Fibroblast of villous mesenchyme (primary cell): ENCODE data around the gene CHPF. TPM values are rescaled to one million over a fixed set of nuclear protein-coding genes. Genes with fewer than 3 reads are reported as not detected.

Source experiments
- DNase-seq: peaks from one replicate; pipeline ENCODE4 v3.0.0-alpha.2; 2010; ENCODE audit warnings: low read depth
- H3K4me3 ChIP-seq: 2 replicates; pipeline ENCODE4 v1.5.1; 2011; ENCODE audit warnings: low read depth, mild to moderate bottlenecking, low read length
- total RNA-seq: library from RNA; depleted of rRNA; stranded (reverse); fragments of >200 nt; gene quantifications from 2 replicates; pipeline ENCODE4 v1.2.3, GENCODE V29; 2012
- TF ChIP-seq, protein P1 (sequence below): IDR thresholded peaks from 2 replicates; pipeline ENCODE4 v1.5.1; 2012; ENCODE audit warnings: low read depth, mild to moderate bottlenecking, low read length; ENCODE audit not compliant: insufficient read depth

CHPF gene
- total RNA-seq, 1 donor = 201 TPM

DNA sequence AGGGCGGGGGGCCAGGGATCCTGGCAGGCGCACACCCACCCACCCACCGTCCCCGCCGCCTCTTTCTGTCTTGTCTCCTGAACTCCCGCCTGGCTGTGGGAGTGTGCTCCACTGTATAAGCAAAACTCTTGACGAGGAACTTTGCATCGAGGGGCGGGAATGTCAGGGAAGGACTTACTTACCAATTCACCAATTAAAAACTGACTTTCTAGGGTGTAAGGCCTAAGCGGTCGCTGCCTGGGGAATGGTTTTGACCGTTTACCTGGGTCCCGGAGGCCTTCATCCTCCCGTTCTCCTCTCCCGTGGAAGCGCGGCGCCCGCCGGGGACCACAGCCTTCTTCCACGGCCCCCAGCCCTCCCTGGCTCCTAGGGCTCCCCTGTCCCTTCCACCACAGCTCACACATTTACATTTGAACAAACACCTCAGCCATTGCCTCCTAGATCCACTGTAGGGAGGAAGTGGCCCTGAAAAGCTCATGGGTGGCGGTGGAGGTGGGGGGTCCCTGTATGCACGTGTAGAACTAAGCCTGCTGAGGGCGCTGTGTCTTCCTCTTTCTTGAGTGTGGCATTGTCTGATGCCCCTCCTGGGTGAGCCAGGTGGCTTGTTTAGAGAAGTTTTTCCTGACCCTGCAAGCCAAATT is 20.5 kb downstream of the CHPF start:
- no peak for DNase-seq
- TF ChIP-seq, protein P1, sequence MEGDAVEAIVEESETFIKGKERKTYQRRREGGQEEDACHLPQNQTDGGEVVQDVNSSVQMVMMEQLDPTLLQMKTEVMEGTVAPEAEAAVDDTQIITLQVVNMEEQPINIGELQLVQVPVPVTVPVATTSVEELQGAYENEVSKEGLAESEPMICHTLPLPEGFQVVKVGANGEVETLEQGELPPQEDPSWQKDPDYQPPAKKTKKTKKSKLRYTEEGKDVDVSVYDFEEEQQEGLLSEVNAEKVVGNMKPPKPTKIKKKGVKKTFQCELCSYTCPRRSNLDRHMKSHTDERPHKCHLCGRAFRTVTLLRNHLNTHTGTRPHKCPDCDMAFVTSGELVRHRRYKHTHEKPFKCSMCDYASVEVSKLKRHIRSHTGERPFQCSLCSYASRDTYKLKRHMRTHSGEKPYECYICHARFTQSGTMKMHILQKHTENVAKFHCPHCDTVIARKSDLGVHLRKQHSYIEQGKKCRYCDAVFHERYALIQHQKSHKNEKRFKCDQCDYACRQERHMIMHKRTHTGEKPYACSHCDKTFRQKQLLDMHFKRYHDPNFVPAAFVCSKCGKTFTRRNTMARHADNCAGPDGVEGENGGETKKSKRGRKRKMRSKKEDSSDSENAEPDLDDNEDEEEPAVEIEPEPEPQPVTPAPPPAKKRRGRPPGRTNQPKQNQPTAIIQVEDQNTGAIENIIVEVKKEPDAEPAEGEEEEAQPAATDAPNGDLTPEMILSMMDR = no peak
- H3K4me3 ChIP-seq = no peak overlapping the region

GRCh38 chr2:219522111-219523030 is 21.2 kb downstream of the CHPF start:
- peak overlapping the region; percentile 36 for H3K4me3 ChIP-seq
- TF ChIP-seq, protein P1 = no peak
- peak; percentile 81 for DNase-seq

DNA sequence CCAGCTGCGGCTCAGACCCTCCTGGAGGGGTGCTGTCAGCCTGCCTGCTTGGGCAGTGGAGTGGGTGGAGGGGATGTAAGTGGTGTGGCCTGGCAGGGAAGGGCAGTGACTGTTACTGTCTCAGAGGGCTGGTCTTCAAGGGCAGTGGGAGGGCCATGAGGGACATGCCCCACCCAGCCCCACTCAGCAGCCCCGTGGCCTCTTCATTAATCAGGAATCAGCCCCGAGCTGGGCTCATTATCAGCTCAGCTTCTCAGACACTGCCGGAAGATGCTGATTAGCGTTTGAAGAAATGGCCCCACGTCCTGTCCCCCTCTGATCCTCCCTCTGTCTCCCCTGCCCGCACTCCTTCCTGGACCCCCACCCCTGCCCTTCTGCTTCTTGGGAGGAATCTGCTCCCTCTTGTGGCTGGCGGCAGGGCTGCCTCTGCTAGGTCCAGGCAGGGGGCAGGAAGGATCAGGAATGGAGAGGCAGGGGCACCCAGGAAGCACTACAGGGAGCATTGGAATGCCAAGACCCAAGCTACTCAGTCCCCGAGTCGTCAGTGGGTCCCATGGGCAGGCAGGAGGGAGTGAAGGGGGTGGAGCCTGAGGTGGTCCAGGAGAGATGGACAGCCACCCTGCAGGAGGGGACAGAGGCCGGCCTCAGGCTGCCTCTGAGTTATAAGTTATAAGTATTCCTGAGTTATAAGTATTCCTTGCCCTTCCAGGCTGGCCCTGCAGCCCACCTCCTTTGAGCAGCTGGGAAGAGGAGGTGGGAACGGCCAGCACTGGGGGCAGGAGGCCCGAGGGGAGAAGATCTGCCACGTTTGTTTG is 22.3 kb downstream of the CHPF start:
- TF ChIP-seq, protein P1 = peak; percentile 82
- H3K4me3 ChIP-seq = peak overlapping the region; percentile 23
- peak; percentile 44 for DNase-seq

GRCh38 chr2:219520079-219520478 is 23.5 kb downstream of the CHPF start:
- H3K4me3 ChIP-seq = no peak overlapping the region
- TF ChIP-seq, protein P1 = no peak
- DNase-seq = no peak

DNA sequence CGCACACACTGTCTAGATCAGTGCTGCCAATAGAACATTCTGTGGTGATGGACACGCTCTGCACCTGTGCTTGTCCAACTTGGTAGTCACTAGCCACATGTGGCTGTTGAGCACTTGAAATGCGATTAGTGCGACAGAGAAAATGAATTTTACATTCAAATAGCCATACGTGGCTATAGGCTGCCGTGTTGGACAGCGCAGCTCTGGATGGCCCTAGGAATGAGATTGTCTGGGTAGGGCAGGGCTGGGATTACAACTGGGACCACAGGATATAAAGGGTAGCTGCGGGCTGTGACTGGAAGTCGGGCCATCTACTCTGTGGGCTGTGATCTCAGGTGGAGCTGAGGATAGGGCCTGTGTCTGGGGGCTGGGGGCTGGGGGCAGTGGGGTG is 24.1 kb downstream of the CHPF start:
- TF ChIP-seq, protein P1 = no peak
- no peak for DNase-seq
- no peak overlapping the region for H3K4me3 ChIP-seq

DNA sequence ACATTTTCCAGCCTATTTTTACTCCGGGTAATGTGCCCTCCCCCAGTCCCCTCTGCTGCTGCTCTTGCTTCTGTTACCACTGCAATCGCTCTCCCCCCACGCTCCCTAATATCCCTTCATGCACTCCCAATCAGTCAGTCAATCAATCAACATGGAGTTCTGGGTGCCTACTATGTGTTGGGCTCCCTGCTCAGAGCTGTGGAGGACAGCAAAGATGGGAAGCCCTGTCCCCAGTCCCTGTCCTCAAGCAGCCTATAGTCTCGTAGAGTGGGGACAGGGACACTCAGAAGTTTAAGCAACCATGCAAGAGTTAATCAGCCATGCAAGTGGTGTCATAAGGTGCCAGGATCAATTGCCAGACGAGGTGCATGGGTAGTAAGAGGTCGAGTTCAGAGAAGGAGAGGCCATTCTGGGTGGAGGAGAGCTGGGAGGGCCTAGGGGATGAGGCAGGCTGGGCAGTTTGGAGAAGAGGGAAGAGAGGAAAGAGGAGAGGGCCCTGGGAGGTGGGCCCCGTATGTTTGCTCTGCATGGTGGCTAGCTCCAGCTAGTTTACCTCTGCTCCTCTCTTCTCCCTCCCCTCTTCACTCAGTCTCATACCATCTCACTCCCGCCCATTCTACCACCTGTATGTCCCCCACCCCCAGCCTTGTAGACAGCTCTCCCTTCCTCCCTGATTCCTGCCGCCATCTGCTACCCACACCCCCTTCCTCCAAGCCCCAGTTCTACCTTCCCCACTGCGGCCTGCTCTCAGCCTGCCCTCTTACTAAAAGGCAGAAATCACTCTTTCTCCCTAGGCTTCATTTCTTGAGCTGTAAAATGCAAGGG is 25.4 kb downstream of the CHPF start:
- no peak overlapping the region for H3K4me3 ChIP-seq
- DNase-seq = no peak
- TF ChIP-seq, protein P1 = no peak
